PC-9 (cell line): Measurements from ENCODE around the gene C1QTNF1.

Source experiments
- EZH2 ChIP-seq: fragments of 200-600 bp; sonication (generic); IDR thresholded peaks from 2 replicates; pipeline ENCODE4 v1.8.0; 2017; ENCODE audit warnings: antibody characterized with exemption, low read depth
- TF ChIP-seq, protein P1 (sequence below): fragments of 200-600 bp; sonication (generic); conservative IDR thresholded peaks from 2 replicates; pipeline ENCODE4 v1.6.1; 2017; ENCODE audit warnings: mixed run types, antibody characterized with exemption, mild to moderate bottlenecking, moderate library complexity

DNA sequence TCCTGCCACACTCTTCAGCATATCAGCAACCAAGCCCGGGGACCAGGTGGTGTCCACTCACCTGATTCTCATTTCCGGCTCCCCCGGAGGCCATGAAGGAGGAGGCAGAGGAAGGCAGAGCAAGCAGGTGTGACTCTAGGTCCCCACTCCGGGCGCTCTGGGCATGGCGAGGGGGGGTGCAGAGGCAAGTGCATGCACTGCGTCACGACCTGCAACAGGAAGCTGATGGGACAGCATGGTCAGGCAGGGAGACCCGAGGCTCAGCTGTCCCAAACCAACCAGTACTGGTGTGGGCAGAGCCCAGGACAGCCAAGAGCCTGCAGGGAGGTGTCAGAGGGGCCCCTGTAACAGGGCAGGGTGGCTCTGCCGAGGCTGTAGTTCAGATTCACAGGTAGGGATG lies 48.6 kb downstream of the C1QTNF1 start:
- no peak for TF ChIP-seq EZH2
- TF ChIP-seq, protein P1, sequence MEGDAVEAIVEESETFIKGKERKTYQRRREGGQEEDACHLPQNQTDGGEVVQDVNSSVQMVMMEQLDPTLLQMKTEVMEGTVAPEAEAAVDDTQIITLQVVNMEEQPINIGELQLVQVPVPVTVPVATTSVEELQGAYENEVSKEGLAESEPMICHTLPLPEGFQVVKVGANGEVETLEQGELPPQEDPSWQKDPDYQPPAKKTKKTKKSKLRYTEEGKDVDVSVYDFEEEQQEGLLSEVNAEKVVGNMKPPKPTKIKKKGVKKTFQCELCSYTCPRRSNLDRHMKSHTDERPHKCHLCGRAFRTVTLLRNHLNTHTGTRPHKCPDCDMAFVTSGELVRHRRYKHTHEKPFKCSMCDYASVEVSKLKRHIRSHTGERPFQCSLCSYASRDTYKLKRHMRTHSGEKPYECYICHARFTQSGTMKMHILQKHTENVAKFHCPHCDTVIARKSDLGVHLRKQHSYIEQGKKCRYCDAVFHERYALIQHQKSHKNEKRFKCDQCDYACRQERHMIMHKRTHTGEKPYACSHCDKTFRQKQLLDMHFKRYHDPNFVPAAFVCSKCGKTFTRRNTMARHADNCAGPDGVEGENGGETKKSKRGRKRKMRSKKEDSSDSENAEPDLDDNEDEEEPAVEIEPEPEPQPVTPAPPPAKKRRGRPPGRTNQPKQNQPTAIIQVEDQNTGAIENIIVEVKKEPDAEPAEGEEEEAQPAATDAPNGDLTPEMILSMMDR = no peak
